IMR-90 (cell line): ENCODE measurements around the gene IP6K3. TPM values are rescaled to one million over a fixed set of nuclear protein-coding genes. Genes with fewer than 3 reads are reported as not detected.

Experiments
- ATAC-seq: fragments of 200-7000 bp; cut with Tn5 transposase; 2 replicates; pipeline ENCODE4 v1.9.1; 2020; ENCODE audit warnings: low read depth, mild to moderate bottlenecking, moderate library complexity
- BruUV-seq: library from RNA; stranded (reverse); fragments of 400-500 nt; replicated peaks from 2 replicates; lab custom pipeline; 2021; lab: Mats Ljungman, UMichigan
- CTCF ChIA-PET: fragments of 300-600 bp; formaldehyde crosslinking; extraction: SDS; loops from one replicate; lab custom pipeline; 2021; ENCODE audit warnings: antibody characterized with exemption; lab: Yijun Ruan, JAX
- POLR2A ChIA-PET: fragments of 300-600 bp; sonication (Branson Sonifier 250); formaldehyde crosslinking; loops from one replicate; lab custom pipeline; 2022; ENCODE audit warnings: antibody characterized with exemption; ENCODE audit not compliant: unreplicated experiment; lab: Charles Lee
- DNase-seq: peaks from one replicate; pipeline ENCODE4 v3.0.0; 2013
- H2AFZ ChIP-seq: replicated peaks from 2 replicates; pipeline ENCODE3; 2013; ENCODE audit warnings: low read length, mild to moderate bottlenecking; ENCODE audit not compliant: poor library complexity
- H2AK5ac ChIP-seq: 2 replicates; pipeline ENCODE4 v1.6.1; 2013; ENCODE audit warnings: low read depth, low read length, inconsistent platforms
- H2AK9ac ChIP-seq: replicated peaks from 2 replicates; pipeline ENCODE3; 2013; ENCODE audit warnings: mild to moderate bottlenecking, low read depth, low read length, moderate library complexity; ENCODE audit not compliant: poor library complexity
- H2BK120ac ChIP-seq: 2 replicates; pipeline ENCODE4 v1.6.1; 2013; ENCODE audit warnings: low read depth, low read length, inconsistent platforms
- H2BK15ac ChIP-seq: 3 replicates; pipeline ENCODE4 v1.6.1; 2013; ENCODE audit warnings: low read depth, low read length, inconsistent platforms
- H2BK20ac ChIP-seq: 2 replicates; pipeline ENCODE4 v1.6.1; 2013; ENCODE audit warnings: low read depth, mild to moderate bottlenecking, inconsistent platforms, low read length, moderate library complexity
- H2BK5ac ChIP-seq: 2 replicates; pipeline ENCODE4 v1.6.1; 2013; ENCODE audit warnings: mild to moderate bottlenecking, low read depth, low read length, inconsistent platforms; ENCODE audit not compliant: poor library complexity, severe bottlenecking
- H3K14ac ChIP-seq: replicated peaks from 2 replicates; pipeline ENCODE4 v1.6.1; 2013; ENCODE audit warnings: low read depth, low read length, inconsistent platforms
- H3K18ac ChIP-seq: 2 replicates; pipeline ENCODE4 v1.6.1; 2013; ENCODE audit warnings: low read depth, low read length, control low read depth
- H3K23ac ChIP-seq: 2 replicates; pipeline ENCODE4 v1.6.1; 2013; ENCODE audit warnings: low read depth, low read length, inconsistent platforms
- H3K27ac ChIP-seq: 2 replicates; pipeline ENCODE4 v1.5.1; 2013; ENCODE audit warnings: mild to moderate bottlenecking, control low read depth, low read length; ENCODE audit not compliant: insufficient read depth
- H3K27me3 ChIP-seq: 2 replicates; pipeline ENCODE4 v1.6.1; 2013; ENCODE audit warnings: low read length; ENCODE audit not compliant: control insufficient read depth, insufficient read depth
- H3K36me3 ChIP-seq: 2 replicates; pipeline ENCODE4 v1.6.1; 2013; ENCODE audit warnings: low read length, mixed read lengths; ENCODE audit not compliant: control insufficient read depth, insufficient read depth
- H3K4ac ChIP-seq: 2 replicates; pipeline ENCODE4 v1.6.1; 2013; ENCODE audit warnings: low read depth, low read length, inconsistent platforms
- H3K4me1 ChIP-seq: 2 replicates; pipeline ENCODE4 v1.6.1; 2013; ENCODE audit warnings: low read length, mixed read lengths; ENCODE audit not compliant: control insufficient read depth, insufficient read depth
- H3K4me2 ChIP-seq: 2 replicates; pipeline ENCODE4 v1.6.1; 2013; ENCODE audit warnings: low read depth, mild to moderate bottlenecking, control low read depth, low read length, moderate library complexity
- H3K4me3 ChIP-seq: 2 replicates; pipeline ENCODE4 v1.5.1; 2013; ENCODE audit warnings: low read depth, mild to moderate bottlenecking, control low read depth, low read length, moderate library complexity; ENCODE audit not compliant: insufficient read depth
- H3K56ac ChIP-seq: 2 replicates; pipeline ENCODE4 v1.6.1; 2013; ENCODE audit warnings: low read length, inconsistent platforms; ENCODE audit not compliant: insufficient read depth; ENCODE audit errors: extremely low read depth
- H3K79me1 ChIP-seq, 2 experiments: 2 replicates each; pipeline ENCODE4 v1.6.1; 2013; ENCODE audit warnings: low read length in 2 of 2, inconsistent platforms in 1 of 2, low read depth in 1 of 2
- H3K9ac ChIP-seq: 2 replicates; pipeline ENCODE4 v1.6.1; 2013; ENCODE audit warnings: low read depth, low read length, control low read depth
- H3K9me1 ChIP-seq: 2 replicates; pipeline ENCODE4 v1.6.1; 2013; ENCODE audit warnings: low read length, inconsistent platforms; ENCODE audit not compliant: insufficient read depth
- H3K9me3 ChIP-seq: 2 replicates; pipeline ENCODE4 v1.6.1; 2013; ENCODE audit warnings: low read length; ENCODE audit not compliant: control insufficient read depth, insufficient read depth
- H4K20me1 ChIP-seq: 2 replicates; pipeline ENCODE4 v1.6.1; 2013; ENCODE audit warnings: low read length, inconsistent platforms; ENCODE audit not compliant: insufficient read depth
- H4K5ac ChIP-seq: 2 replicates; pipeline ENCODE4 v1.6.1; 2013; ENCODE audit warnings: mild to moderate bottlenecking, low read depth, low read length, control low read depth
- H4K8ac ChIP-seq, 2 experiments: 2 replicates each; pipeline ENCODE4 v1.6.1; 2013; ENCODE audit warnings: low read depth in 2 of 2, low read length in 2 of 2, control low read depth in 1 of 2, inconsistent platforms in 1 of 2
- H4K91ac ChIP-seq: 2 replicates; pipeline ENCODE4 v1.6.1; 2013; ENCODE audit warnings: low read depth, low read length, inconsistent platforms; ENCODE audit not compliant: insufficient read depth
- CEBPB ChIP-seq: IDR thresholded peaks from 2 replicates; pipeline ENCODE4 v1.6.1; 2012; ENCODE audit warnings: low read depth, low read length, improper control_type of control experiment
- CHD1 ChIP-seq: IDR thresholded peaks from 2 replicates; pipeline ENCODE4 v1.6.1; 2012; ENCODE audit warnings: low read depth, low read length, improper control_type of control experiment
- MAFK ChIP-seq: IDR thresholded peaks from 2 replicates; pipeline ENCODE4 v1.6.1; 2012; ENCODE audit warnings: low read depth, low read length, improper control_type of control experiment
- RCOR1 ChIP-seq: IDR thresholded peaks from 2 replicates; pipeline ENCODE4 v1.6.1; 2012; ENCODE audit warnings: mild to moderate bottlenecking, low read length, improper control_type of control experiment; ENCODE audit not compliant: insufficient replicate concordance
- RFX5 ChIP-seq: IDR thresholded peaks from 2 replicates; pipeline ENCODE4 v1.8.0; 2012; ENCODE audit warnings: low read depth, mild to moderate bottlenecking, low read length, moderate library complexity
- SMC3 ChIP-seq: fragments of 150-350 bp; IDR thresholded peaks from 2 replicates; pipeline ENCODE4 v1.6.1; 2016; ENCODE audit warnings: low read depth, mild to moderate bottlenecking, antibody characterized with exemption, low read length, moderate library complexity
- WGBS, 2 experiments: methylation state at CpG; one replicate each; pipeline versions ENCODE4 v1.1.5 to v1.1.7; 2013; ENCODE audit warnings: missing lambda C conversion rate in 2 of 2; ENCODE audit not compliant: insufficient read length in 1 of 2; ENCODE audit errors: extremely low coverage in 2 of 2; 5-methylcytosine and 5-hydroxymethylcytosine counted together
- dilution Hi-C: fragments of 300-500 bp; cut with HindIII; formaldehyde crosslinking; loops from one replicate; pipeline ENCODE4 v1.14.3; 2018; ENCODE audit warnings: low sequenced_read_pairs; ENCODE audit not compliant: unreplicated experiment
- in situ Hi-C: fragments of 300-500 bp; cut with MboI; formaldehyde crosslinking; loops from 3 replicates; pipeline ENCODE4 v1.14.3; 2019; ENCODE audit warnings: low sequenced_read_pairs, inconsistent platforms, mixed read lengths
- intact Hi-C: fragments of 100-400 bp; cut with micrococcal nuclease; formaldehyde crosslinking; loops from 2 replicates; pipeline ENCODE4 v1.10.0; 2022
- polyA plus RNA-seq, 3 experiments: library from polyadenylated mRNA; depleted of rRNA; stranded (reverse); fragments of >200 nt; gene quantifications; 2 replicates each; pipeline ENCODE4 v1.2.3, GENCODE V29; 2012; ENCODE audit warnings: low replicate concordance in 1 of 3
- total RNA-seq: library from RNA; depleted of rRNA; stranded (reverse); fragments of >200 nt; gene quantifications from 2 replicates; pipeline ENCODE4 v1.2.3, GENCODE V29; 2012
- TF ChIP-seq, protein P1 (sequence below): fragments of 150-350 bp; IDR thresholded peaks from 2 replicates; pipeline ENCODE4 v1.6.1; 2017; ENCODE audit warnings: mild to moderate bottlenecking, antibody characterized with exemption, low read length, low read depth
- TF ChIP-seq, protein P2 (sequence below): fragments of 150-350 bp; IDR thresholded peaks from 2 replicates; pipeline ENCODE4 v1.6.1; 2016; ENCODE audit warnings: low read depth, mild to moderate bottlenecking, low read length, moderate library complexity, borderline replicate concordance

Gene IP6K3
- total and polyA plus RNA-seq, 2 of the 4 experiments (the other 2 are of a cell fraction), result 0.18 to 0.51 TPM

DNA sequence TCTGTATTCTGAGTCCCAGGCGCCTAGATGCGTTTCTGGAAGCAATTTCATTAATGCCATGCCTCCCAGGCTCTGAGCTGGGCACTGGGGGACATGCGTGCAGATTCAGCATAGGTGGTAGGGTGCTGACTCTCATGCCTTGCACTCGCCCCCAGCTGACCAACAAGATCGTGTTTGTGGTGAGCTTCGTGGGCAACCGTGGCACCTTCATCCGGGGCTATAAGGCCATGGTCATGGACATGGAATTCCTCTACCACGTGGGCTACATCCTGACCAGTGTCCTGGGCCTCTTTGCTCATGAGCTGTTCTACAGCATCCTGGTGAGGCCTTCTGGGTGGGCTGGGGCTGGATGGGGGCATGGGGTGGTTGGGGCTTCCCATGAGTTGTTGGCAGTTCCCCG, 56.8 kb downstream of the IP6K3 start:
- Histone ChIP-seq H4K5ac (no peak overlapping the region), H3K4me3 (no peak overlapping the region), H3K4ac (no peak overlapping the region), H3K79me1 (peaks cover 0 to 6% of the 10 kb centered on the region in 2 experiments; a peak in 1 of 4 replicates), H3K36me3 (peaks cover 14% of the 10 kb centered on the region), H2BK5ac (no peak overlapping the region), H3K9me3 (no peaks in the 10 kb centered on the region), H2AK9ac (no peak overlapping the region), H3K14ac (no peak overlapping the region), H3K56ac (no peak overlapping the region), H2AFZ (no peak overlapping the region), H3K18ac (no peak overlapping the region), H3K9me1 (peaks cover 15% of the 10 kb centered on the region), H3K27me3 (no peaks in the 10 kb centered on the region), H3K27ac (no peak overlapping the region), H2BK15ac (no peak overlapping the region), H2AK5ac (no peak overlapping the region), H4K20me1 (no peaks in the 10 kb centered on the region), H4K8ac (no peak overlapping the region), H3K23ac (no peak overlapping the region), H2BK20ac (no peak overlapping the region), H2BK120ac (no peak overlapping the region), H3K4me1 (peaks cover 9% of the 10 kb centered on the region), H4K91ac (no peak overlapping the region), H3K9ac (no peak overlapping the region), H3K4me2 (no peak overlapping the region)
- POLR2A ChIA-PET, result no interaction called here
- TF ChIP-seq, protein P1, sequence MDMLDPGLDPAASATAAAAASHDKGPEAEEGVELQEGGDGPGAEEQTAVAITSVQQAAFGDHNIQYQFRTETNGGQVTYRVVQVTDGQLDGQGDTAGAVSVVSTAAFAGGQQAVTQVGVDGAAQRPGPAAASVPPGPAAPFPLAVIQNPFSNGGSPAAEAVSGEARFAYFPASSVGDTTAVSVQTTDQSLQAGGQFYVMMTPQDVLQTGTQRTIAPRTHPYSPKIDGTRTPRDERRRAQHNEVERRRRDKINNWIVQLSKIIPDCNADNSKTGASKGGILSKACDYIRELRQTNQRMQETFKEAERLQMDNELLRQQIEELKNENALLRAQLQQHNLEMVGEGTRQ, result no peak
- TF ChIP-seq CEBPB, result no peak
- TF ChIP-seq SMC3, result no peak
- TF ChIP-seq, protein P2, sequence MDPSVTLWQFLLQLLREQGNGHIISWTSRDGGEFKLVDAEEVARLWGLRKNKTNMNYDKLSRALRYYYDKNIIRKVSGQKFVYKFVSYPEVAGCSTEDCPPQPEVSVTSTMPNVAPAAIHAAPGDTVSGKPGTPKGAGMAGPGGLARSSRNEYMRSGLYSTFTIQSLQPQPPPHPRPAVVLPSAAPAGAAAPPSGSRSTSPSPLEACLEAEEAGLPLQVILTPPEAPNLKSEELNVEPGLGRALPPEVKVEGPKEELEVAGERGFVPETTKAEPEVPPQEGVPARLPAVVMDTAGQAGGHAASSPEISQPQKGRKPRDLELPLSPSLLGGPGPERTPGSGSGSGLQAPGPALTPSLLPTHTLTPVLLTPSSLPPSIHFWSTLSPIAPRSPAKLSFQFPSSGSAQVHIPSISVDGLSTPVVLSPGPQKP, result no peak
- no peak for TF ChIP-seq RFX5
- no peak for TF ChIP-seq RCOR1
- TF ChIP-seq CHD1, result no peak
- TF ChIP-seq MAFK, result no peak
- BruUV-seq, result no TSS peak
- CTCF ChIA-PET, result no interaction called here
- no peak for DNase-seq
- dilution Hi-C loops, result no loop called here
- WGBS, 2 experiments, result 100% methylated on average over 1 of the region's 10 CpGs; no CpG with 5 or more reads in 1 of the 2 experiments
- in situ Hi-C loops, result no loop called here
- no peak for ATAC-seq
- intact Hi-C loops, result no loop called here
